HL-60/S4 treated with phorbol 12-myristate 13-acetate at 8.2 ng/mL for 4 days and 3 days (cell line): ENCODE data around the gene THEM4.

Experiments used
- in situ Hi-C: fragments of 300-500 bp; cut with MboI; formaldehyde crosslinking; loops from 2 replicates; pipeline ENCODE4 v1.15.0; 2022; ENCODE audit warnings: low sequenced_read_pairs

THEM4 gene

DNA sequence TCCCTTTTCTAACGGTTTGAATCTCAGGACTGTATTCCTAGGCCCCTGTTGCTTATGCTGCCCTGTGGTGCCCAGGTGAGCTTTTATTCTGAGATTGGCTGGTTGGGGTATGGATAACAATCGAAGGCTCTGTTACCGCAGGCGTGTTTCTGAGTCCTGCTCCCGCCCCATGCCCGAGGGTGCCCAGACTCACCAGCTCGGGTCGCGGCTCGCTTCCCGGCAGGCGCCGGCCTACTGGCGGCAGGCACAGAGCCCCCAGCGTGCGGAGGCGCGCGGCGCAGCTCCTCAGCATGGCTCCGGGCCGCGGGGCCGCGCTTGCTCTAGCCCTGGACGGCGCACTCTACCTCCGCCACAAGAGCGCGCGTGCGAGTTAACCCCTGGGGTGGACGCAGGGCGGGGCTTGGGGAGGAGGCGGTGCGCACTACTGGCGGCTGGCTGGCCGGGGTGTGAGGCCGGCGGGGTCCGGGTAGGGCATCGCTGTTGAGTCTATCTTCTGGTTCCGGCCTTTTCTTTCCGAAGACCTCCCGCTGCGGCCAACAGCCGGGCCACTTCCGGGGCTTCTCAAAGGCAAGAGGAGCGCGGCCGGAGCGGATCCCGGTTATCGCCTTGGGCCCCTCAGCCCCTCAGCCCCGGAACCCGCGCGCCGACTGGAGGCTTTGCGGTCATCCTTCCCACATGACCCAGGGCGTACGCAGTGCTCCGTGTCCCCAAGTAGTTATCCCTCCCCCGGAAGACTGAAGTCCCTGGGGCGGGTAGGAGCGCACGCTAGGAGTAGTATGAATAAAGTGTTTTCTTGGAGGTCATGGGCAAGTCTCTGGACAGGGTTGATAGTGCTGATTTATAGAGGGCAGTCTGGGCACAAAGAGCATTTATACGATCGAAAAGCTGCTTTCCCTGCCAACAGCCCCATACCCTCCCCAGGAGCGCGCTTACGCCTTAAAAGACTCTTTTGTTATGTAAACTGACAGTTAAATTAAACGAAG is at the start of gene THEM4:
THEM4 (minus strand) TSS at position 345 of the 983 bp plus-strand sequence; CDS start at position 292, 53 bp downstream.
- in situ Hi-C loops: loop anchor here (25.0 kb wide), 1 partner anchor 278 kb away; no protein-coding TSS in a partner anchor

DNA sequence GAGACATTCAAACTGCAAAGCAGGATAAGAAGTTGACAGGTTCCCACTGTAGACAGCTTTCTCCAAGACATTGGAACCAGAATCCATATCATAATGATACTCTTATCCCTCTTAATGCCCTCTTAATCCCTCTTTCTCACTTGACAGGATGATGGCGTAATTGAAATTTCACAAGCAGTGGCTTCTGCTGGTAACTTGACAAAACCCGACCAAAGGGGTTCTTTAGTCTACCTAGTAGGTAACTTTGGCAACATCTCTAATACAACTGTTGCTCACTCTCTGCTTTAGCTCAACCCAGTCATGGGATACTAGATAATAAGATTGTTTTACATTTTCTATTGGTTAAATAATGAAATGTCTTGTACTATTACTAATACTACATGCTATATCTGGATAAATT is 49.6 kb upstream of the THEM4 start:
- in situ Hi-C loops: no loop called here

DNA sequence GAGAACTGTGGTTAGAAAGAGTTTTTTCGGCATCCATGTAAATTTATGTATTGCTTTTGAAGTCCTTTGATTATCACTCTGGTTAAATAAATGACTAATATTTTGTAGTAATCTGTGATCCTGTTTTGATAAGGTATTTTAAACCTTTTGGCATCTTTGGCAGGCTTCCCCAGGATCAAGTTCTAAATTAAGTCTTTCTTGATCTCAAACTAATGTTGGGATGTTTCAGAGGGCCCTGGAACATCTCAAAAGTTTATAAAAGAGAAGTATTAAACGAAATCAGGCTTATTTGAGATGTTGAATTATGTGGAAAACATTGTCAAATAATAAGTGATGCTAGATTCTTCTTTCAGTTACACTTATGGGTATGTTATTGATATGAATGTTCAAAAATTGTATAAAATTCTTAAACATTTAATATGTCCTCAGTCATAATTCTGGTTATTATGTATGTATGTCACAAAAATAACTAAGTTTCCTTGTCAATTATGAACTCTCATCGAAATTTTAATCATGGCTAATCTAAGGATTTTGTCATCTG is 47.7 kb upstream of the THEM4 start:
- in situ Hi-C loops: no loop called here

DNA sequence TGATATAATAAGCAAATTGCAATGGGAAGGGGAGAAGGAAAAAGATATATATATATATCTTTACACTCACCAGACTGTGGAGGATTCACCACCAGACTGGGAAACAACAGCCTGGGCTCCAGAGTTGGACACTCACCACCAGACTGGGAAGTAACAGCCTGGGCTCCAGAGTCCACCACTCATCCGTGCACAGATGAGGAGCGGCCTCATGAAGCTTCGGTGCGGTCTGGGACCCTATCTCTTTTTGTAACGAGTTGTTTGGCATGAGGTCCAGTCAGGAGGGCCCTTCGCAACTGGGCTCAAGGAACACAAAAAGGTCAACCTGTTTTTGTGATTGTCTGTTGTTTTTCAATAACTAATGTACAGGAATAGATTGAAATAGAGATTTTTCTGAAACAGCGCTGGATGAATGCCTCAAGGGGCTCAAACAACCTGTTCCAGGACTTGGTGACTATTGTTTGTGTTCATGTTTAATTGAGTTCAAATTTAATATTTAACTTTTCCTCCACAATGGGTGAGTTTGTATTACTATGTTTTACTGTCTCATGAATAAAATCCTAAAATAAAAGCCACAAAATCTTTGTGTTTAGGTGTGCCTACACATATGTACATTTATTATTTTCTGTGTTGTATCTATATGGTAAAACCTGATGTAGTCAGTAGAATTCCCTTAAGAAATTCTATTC is 44.2 kb upstream of the THEM4 start:
- in situ Hi-C loops: no loop called here

DNA sequence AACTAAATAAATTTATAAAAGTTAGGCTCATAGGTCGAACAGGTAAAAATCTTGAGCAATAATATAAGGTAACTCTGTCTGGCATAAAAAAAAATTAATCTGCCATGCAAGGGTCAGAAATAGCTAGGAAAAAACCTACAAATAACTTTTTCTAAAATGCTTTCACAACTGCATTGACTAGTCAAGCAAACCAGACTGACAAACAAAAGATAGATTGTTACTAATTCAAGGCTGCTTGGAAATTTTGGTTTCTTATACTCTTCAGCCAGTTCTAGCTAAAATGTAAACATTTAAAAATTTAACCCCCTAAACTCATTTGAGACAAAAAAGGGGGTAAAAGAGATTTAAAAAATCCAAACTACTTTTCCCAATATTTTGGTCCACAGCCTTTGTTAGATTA is 43.5 kb upstream of the THEM4 start:
- in situ Hi-C loops: no loop called here

DNA sequence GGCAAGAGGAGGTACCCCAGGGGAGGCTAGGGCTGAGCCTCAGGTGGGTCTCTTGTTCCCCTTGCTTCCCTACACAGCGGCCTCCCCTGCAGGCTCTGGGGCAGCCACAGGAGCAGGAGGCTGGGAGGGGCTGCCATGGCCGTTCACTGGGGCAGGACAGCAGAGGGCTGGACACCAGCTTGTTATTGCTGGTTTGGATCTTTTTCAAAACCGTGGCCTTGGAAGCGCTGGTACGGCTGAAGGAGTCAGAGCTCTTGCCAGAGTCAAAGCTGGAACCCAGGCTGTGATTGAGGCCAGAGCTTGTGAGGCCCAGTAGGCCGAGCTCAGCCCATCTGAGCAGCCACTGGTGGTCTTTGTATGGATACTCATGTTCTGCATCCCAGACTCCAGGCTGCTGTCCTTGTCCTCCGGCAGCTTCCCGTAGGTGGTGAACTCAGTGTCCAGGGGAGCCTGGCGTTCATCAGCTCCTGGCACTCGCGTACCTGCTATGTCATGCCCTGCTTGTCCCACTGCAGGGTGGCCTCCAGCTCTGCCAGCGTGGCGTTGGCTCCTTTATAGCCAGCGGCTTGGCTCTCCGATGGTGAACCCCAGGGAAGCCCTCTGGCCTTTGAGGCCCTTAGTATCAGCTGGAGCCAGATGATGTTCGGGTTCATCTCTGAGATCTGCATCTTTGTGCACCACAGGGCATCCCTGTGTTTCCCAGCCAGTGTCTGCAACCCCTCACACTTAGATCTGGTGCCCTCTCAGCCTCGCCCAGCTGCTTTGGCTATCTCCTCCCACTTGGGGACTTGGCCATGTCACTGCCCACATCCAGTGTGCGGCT is 40.3 kb upstream of the THEM4 start:
- in situ Hi-C loops: no loop called here

DNA sequence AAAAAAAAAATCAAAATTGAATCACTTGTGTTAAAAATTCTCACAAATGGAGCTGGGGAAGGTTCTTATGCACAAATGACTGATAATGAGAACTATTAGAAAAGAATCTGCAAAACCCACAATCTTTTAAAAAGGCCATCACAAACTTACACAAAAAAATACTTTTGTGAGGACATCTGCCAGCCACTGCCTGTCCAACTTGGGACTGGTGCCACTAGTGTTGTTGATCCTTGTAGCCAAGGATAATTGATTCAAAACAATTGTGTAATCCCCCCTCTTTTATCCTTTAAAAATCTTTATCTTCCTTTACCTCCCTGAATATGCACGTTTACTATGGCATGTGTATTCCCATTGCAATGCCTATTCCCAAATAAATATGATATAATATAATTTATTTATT is 39.2 kb upstream of the THEM4 start:
- in situ Hi-C loops: no loop called here

DNA sequence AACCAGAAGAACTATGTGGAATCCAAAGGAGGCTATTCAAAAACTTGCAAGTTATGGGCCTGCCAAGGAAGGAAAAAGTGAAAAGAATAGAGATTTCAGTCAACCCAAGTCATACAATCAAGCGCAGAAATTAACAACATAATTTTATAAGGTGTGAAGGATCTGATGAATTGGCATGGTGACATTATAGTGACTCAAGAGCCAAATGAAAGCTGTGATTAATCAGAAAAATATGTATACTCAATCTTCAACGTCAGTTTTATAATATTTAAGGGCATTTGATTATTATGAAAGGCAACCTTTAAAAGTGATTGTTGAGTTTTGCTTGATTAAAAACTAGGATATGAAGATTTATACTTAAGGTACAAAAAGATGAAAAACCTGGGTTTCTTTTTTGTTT is 37.8 kb upstream of the THEM4 start:
- in situ Hi-C loops: no loop called here

DNA sequence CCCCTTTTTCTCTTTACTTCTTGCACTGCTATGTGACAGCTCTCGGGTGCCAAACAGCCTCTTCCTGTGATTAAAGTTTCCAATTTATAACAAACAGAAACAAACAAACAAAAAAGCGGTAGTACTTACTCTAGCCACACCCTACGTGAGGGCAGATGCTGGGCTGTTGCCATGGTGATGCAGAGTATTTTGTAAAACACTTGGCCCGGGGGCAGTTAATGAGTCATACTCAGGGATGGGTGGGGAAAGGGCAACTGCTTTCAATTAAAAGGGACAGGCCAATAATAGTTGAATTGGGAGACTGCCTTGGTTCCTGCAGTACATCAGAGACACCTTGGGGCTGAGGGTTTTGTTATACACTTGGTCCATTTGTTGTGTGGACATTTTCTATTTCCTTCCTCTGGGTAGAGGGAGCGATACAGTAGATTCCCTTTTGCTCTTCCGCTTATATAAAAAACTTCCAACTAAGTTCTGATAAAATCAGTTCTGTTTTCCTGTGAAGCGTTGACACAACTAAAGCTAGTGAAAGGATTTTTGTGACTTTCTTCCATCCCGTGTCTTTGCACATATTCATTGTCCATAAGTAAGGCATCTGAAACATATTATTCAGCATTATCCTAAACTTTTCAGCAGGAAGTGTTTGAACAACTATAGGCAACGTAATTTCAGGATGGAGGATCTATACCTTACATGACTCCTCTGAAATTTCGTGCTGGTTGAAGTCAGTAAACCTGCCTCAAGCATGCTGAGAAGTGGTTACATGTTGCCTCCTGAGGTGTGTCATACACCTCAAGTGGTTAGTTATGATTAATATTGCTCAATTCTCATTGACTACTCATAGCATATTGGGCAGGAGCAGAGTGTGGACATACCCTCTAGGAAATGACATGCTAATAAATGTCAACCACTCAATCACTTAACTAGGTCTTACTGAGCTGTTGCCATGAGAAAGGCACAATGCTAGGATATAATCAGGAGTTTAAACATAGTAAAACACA is 36.7 kb upstream of the THEM4 start:
- in situ Hi-C loops: no loop called here

DNA sequence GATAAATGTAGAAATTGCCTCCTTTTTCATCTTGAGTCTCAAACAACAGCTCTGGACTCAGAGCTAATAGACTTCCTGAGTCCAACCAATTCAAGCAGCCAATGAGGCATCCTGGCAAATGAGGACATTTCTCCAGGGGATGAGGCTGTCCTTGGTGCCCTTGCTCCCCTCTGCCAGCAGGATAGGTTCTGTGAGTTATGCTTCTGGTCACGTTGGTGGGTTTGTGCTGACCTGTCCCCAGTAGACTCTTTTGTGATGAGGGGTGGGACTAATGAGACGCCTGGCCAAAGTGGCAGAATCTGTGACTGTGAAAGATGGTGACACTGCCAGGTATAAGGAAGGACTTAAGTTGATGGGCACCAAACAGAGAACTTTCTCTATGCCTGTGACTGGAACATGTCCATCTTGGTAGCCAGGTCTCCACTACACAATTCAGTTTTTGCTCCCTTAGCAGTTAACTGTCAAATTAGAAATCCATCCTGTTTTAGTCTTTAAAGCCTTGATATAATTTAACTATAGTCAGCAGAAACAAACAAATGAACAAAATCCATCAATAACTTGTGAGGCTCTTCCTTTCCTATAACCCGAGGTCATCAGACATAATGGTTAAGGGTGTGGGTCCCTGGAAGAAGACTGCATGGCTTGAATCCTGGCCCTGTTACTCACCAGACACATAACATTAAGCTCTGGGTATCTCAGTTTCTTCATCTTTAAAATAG is 35.7 kb upstream of the THEM4 start:
- in situ Hi-C loops: no loop called here

DNA sequence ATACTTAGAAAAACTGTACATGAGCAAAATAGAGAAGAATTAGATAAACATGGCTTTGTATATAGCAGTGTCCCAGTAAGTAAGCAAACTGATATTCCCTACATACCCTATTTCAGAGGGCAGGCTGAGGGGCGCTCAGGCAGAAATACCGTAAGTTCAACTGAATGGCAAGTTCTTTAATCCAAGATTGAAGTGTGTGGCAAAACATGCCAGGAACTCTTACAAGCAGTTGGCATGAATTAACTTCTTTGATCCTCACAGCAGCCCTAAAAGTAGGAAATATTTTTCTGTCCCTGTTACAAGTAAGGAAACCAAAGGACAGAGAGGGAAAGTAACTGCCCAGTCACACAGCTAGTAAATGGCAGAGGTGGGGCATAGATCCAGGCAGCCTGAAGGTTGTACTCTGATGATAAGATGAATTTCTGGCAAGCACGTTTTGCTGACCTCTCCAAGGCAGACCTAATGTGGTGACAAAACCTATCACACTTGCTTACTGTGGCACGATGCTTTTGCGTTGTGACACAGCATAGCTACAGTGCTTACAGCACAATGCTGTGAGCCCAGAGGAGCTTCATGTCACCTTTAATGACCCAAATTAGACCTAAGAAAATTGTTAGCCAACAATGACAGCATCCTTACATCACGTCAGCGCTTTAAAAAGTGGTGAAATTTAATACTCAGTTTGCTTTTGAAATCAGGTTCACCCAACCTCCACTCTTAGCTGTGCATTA is 35.0 kb upstream of the THEM4 start:
- in situ Hi-C loops: no loop called here

DNA sequence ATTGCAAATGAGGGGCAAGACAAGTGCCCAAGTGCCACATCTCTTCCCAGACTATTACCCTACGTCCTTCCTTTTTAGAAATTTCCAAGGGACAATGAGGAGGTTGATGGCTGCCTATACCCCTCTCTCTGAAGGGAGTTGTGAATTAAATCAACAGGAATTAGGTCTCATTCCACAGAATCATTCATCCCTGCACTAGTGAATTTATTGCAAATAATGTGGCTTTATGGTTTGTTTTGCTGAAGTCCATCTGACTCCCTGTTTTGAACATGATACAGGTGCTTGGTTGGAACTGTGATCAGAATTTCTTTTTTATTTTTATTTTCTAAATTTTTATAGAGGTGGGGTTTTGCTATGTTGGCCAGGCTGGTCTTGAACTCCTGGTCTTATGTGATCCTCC is 34.3 kb upstream of the THEM4 start:
- in situ Hi-C loops: no loop called here

DNA sequence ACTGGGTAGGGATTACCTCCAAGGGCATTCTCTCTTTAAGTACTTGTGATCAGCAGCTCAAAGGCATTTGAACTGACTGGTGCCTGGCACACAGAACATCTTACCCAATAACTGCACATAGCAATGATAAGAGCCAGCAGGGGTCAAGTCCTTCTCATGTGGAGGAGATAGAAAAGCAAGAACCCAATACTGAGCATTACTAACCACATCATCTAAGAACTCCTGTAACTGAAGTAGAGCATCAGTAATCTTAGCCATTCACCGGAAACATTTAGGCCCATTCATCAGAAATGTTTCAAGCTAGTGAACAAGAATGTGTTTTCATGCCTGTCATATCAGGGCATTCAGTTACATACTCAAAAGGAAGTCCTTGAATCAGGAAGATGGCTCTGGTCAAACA is 33.6 kb upstream of the THEM4 start:
- in situ Hi-C loops: no loop called here

DNA sequence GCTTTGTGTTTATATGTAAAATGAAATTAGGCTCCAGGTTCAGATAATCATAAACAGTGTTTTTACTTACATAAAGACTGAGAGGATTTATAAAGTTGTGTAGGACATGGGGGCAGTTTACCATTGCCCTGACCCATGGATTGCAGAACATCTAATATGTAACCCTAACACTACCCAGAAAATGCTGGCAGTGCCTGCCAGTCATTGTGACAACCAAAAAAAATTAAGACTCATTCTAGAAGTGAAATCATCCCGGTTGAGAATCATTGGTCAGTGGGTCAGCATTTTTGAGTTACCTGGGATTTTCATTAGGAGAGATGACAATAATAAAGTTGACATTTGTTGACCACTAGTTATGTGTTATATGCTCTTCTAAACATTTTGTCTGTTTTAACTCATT is 31.2 kb upstream of the THEM4 start:
- in situ Hi-C loops: no loop called here

DNA sequence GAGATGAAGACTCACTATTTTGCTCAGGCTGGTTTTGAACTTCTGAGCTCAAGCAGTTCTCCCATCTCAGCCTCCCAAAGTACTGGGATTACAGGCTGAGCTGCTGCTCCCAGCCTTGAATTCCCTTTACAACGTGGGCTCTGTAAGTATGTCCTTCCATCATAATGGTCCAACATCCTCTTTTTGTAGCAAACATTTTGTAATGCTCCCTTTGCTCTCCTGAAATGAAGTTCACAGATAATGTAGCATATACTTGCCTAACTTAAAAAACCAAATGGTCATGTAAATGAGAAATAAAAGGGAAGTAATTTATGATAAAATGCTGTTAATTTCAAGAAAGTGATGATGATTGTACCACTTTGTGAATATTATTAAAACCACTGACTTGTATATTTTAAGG is 30.5 kb upstream of the THEM4 start:
- in situ Hi-C loops: loop anchor here (10.0 kb wide), 1 partner anchor 55 kb away; the partner anchor contains the start of gene S100A10

DNA sequence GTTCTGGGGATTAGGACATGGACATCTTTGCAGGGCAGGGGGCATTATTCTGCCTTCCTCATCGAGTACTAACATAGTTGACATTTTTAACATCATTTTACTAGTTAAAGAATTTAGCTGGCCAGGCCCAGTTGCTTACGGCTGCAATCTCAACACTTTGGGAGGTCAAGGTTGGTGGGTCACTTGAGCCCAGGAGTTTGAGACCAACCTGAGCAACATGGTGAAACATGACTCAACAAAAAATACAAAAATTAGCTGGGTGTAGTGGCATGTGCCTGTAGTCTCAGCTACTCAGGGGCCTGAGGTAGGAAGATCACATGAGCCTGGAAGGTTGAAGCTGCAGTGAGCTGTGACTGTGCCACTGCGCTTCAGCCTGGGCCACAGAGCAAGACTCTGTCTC is 29.8 kb upstream of the THEM4 start:
- in situ Hi-C loops: loop anchor here (10.0 kb wide), 1 partner anchor 56 kb away; the partner anchor contains the start of gene S100A10

DNA sequence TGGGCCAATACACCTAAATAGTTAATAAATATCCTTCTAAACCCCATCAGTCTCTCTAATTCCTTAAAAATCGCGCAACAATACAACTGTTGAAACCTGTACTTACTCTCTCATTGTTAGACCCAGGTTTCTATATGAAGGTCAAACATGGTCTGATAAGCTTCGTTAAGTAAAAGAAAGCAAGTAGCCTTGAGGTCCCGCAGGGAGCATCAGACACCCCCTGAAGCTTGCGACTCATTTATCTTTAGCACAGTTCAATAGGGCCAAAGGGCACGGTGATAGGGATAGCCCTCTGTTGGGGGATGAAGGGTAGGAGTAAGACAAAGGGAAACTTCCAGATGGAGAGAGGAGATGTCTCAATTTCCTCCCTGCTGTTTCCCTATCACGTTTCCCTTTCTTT is 27.3 kb upstream of the THEM4 start:
- in situ Hi-C loops: loop anchor here (10.0 kb wide), 1 partner anchor 58 kb away; the partner anchor contains the start of gene S100A10
